ENCODE data around the gene PRICKLE3. TPM values are rescaled to one million over a fixed set of nuclear protein-coding genes. Genes with fewer than 3 reads are reported as not detected.

The PRICKLE3 gene
- total and polyA plus RNA-seq, 2 of the 4 experiments (the other 2 are of a cell fraction), result 3.4 to 6.4 TPM

DNA sequence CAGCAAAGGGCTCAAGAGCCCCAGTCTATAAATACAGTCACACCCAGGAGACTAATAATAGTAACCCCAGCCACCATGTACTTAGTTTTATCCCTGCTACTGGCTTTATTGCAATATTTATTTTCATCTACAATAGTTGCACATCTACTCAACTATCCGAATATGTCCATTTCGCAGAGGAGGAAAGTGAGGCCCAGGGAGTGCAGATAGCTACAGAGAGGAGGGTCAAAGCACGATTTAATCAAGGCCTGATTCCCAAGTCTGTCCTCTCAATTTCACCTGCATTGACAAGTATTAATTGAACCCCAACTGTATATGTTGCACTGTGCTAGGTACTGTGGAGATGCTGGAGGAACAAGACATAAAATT lies 18.4 kb downstream of the PRICKLE3 start:
- Histone ChIP-seq H4K8ac (ENCODE audit: low read depth in 2 of 2, low read length in 2 of 2) (peak overlapping the region; percentile 80 to 95), H3K18ac (ENCODE audit: low read depth, low read length) (peak overlapping the region; percentile 87; the same call in 1 of the 2 replicates), H2AK9ac (replicated peaks; ENCODE audit: low read depth, low read length, poor library complexity) (peak overlapping the region; percentile 93), H2BK20ac (ENCODE audit: low read depth, low read length) (peak overlapping the region; percentile 56), H3K27ac (ENCODE audit: insufficient read depth, low read length) (peak overlapping the region; percentile 91), H2BK5ac (ENCODE audit: low read depth, low read length, poor library complexity, severe bottlenecking) (peak overlapping the region; percentile 93), H4K5ac (ENCODE audit: low read depth, low read length) (peak overlapping the region; percentile 86), H3K9ac (ENCODE audit: low read depth, low read length) (peak overlapping the region; percentile 61), H3K4ac (ENCODE audit: low read depth, low read length) (peak overlapping the region; percentile 98), H3K14ac (replicated peaks; ENCODE audit: low read depth, low read length) (peak overlapping the region; percentile 96), H2AFZ (replicated peaks; ENCODE audit: low read length, poor library complexity) (no peak overlapping the region), H3K4me1 (ENCODE audit: control insufficient read depth, insufficient read depth, low read length) (peaks cover 9% of the 10 kb centered on the region), H2BK15ac (ENCODE audit: low read depth, low read length) (peak overlapping the region; percentile 93; the same call in 2 of the 3 replicates), H2AK5ac (ENCODE audit: low read depth, low read length) (peak overlapping the region; percentile 91), H4K20me1 (ENCODE audit: insufficient read depth, low read length) (no peaks in the 10 kb centered on the region; the same call in 1 of the 2 replicates), H3K23ac (ENCODE audit: low read depth, low read length) (peak overlapping the region; percentile 99; the same call in 1 of the 2 replicates), H3K9me1 (ENCODE audit: insufficient read depth, low read length) (no peaks in the 10 kb centered on the region), H3K4me3 (ENCODE audit: insufficient read depth, low read depth, low read length) (no peak overlapping the region), H3K9me3 (ENCODE audit: control insufficient read depth, insufficient read depth, low read length) (no peaks in the 10 kb centered on the region; the same call in 1 of the 2 replicates), H3K56ac (ENCODE audit: extremely low read depth, insufficient read depth, low read length) (peak overlapping the region; percentile 83; the same call in 1 of the 2 replicates), H3K36me3 (ENCODE audit: control insufficient read depth, insufficient read depth, low read length) (no peaks in the 10 kb centered on the region), H4K91ac (ENCODE audit: insufficient read depth, low read depth, low read length) (peak overlapping the region; percentile 98; the same call in 1 of the 2 replicates), H3K79me1 (ENCODE audit: low read depth in 1 of 2, low read length in 2 of 2) (peaks cover 3 to 5% of the 10 kb centered on the region in 2 experiments), H3K4me2 (ENCODE audit: low read depth, low read length) (peak overlapping the region; percentile 80), H2BK120ac (ENCODE audit: low read depth, low read length) (peak overlapping the region; percentile 91; the same call in 1 of the 2 replicates), H3K27me3 (ENCODE audit: control insufficient read depth, insufficient read depth, low read length) (no peaks in the 10 kb centered on the region)
- dilution Hi-C loops (cut with HindIII; ENCODE audit: low sequenced_read_pairs, unreplicated experiment), result no loop called here
- intact Hi-C loops (cut with micrococcal nuclease), result loop anchor here (10.0 kb wide), 1 partner anchor 93 kb away; the partner anchor contains the start of genes PRAF2 and WDR45
- no CpG with 5 or more reads among the region's 3 CpGs for WGBS, 2 experiments (ENCODE audit: extremely low coverage in 2 of 2, insufficient read length in 1 of 2)
- in situ Hi-C loops (cut with MboI; ENCODE audit: low sequenced_read_pairs), result no loop called here
- BruUV-seq (replicated peaks), result no TSS peak
- ATAC-seq (ENCODE audit: low read depth) (no peak), DNase-seq (no peak)
- ChIA-PET POLR2A (ENCODE audit: unreplicated experiment) (interaction anchor here (1.1 to 1.4 kb wide), 2 partner anchors 12 to 23 kb away, joined by 3 read pairs; no protein-coding TSS in a partner anchor), CTCF (interaction anchor here (0.6 to 1.3 kb wide), 2 partner anchors 12 to 209 kb away, joined by 3 read pairs; no protein-coding TSS in a partner anchor)
- TF ChIP-seq, protein P1, sequence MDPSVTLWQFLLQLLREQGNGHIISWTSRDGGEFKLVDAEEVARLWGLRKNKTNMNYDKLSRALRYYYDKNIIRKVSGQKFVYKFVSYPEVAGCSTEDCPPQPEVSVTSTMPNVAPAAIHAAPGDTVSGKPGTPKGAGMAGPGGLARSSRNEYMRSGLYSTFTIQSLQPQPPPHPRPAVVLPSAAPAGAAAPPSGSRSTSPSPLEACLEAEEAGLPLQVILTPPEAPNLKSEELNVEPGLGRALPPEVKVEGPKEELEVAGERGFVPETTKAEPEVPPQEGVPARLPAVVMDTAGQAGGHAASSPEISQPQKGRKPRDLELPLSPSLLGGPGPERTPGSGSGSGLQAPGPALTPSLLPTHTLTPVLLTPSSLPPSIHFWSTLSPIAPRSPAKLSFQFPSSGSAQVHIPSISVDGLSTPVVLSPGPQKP (IDR thresholded peaks at IDR 0.05; ENCODE audit: borderline replicate concordance, low read depth, low read length), result no peak
- TF ChIP-seq, protein P2, sequence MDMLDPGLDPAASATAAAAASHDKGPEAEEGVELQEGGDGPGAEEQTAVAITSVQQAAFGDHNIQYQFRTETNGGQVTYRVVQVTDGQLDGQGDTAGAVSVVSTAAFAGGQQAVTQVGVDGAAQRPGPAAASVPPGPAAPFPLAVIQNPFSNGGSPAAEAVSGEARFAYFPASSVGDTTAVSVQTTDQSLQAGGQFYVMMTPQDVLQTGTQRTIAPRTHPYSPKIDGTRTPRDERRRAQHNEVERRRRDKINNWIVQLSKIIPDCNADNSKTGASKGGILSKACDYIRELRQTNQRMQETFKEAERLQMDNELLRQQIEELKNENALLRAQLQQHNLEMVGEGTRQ (IDR thresholded peaks at IDR 0.05; ENCODE audit: low read depth, low read length), result no peak
- TF ChIP-seq RFX5 (IDR thresholded peaks at IDR 0.05; ENCODE audit: low read depth, low read length), result no peak
- TF ChIP-seq MAZ (IDR thresholded peaks at IDR 0.05; ENCODE audit: borderline replicate concordance, low read depth, low read length), result no peak
- no peak for TF ChIP-seq FOS (IDR thresholded peaks at IDR 0.05; ENCODE audit: low read depth, low read length)
- no peak for TF ChIP-seq NFE2L2 (IDR thresholded peaks at IDR 0.05; ENCODE audit: low read depth, low read length)
- TF ChIP-seq BHLHE40 (IDR thresholded peaks at IDR 0.05; ENCODE audit: low read depth, low read length), result no peak
- TF ChIP-seq RAD21 (IDR thresholded peaks at IDR 0.05; ENCODE audit: low read length), result no peak
- TF ChIP-seq MXI1 (IDR thresholded peaks at IDR 0.05; ENCODE audit: borderline replicate concordance, low read depth, low read length), result no peak
- TF ChIP-seq, protein P3, sequence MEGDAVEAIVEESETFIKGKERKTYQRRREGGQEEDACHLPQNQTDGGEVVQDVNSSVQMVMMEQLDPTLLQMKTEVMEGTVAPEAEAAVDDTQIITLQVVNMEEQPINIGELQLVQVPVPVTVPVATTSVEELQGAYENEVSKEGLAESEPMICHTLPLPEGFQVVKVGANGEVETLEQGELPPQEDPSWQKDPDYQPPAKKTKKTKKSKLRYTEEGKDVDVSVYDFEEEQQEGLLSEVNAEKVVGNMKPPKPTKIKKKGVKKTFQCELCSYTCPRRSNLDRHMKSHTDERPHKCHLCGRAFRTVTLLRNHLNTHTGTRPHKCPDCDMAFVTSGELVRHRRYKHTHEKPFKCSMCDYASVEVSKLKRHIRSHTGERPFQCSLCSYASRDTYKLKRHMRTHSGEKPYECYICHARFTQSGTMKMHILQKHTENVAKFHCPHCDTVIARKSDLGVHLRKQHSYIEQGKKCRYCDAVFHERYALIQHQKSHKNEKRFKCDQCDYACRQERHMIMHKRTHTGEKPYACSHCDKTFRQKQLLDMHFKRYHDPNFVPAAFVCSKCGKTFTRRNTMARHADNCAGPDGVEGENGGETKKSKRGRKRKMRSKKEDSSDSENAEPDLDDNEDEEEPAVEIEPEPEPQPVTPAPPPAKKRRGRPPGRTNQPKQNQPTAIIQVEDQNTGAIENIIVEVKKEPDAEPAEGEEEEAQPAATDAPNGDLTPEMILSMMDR (conservative IDR thresholded peaks at IDR 0.05; ENCODE audit: low read depth, low read length), result no peak
- TF ChIP-seq SMC3 (IDR thresholded peaks at IDR 0.05; ENCODE audit: low read depth, low read length), result no peak
- no peak for TF ChIP-seq POLR2A (IDR thresholded peaks at IDR 0.05; ENCODE audit: low read depth, low read length)
- no peak for TF ChIP-seq CEBPB (IDR thresholded peaks at IDR 0.05; ENCODE audit: low read depth, low read length)
- TF ChIP-seq CHD1 (IDR thresholded peaks at IDR 0.05; ENCODE audit: low read depth, low read length), result no peak
- TF ChIP-seq RCOR1 (IDR thresholded peaks at IDR 0.05; ENCODE audit: insufficient replicate concordance, low read length), result no peak
- TF ChIP-seq MAFK (IDR thresholded peaks at IDR 0.05; ENCODE audit: low read depth, low read length), result no peak
